HG03342 (cell line): ENCODE data around the gene CRYBG1.

Experiments
- ATAC-seq: cut with Tn5 transposase; IDR thresholded peaks from one replicate; pipeline ENCODE4 v1.9.1; 2021; ENCODE audit warnings: mild to moderate bottlenecking, moderate library complexity; ENCODE audit not compliant: unreplicated experiment

CRYBG1 gene

GRCh38 chr6:106456756-106457155, 96.2 kb downstream of the CRYBG1 start:
- no peak for ATAC-seq

GRCh38 chr6:106458021-106458986, 97.8 kb downstream of the CRYBG1 start:
- no peak for ATAC-seq

GRCh38 chr6:106460481-106460880, 100.0 kb downstream of the CRYBG1 start:
- ATAC-seq = no peak

- ATAC-seq = no peak
Observed at GRCh38 chr6:106461084-106461483, 100.6 kb downstream of the CRYBG1 start.

- ATAC-seq = no peak
Observed at GRCh38 chr6:106462923-106463557, 102.5 kb downstream of the CRYBG1 start.

- ATAC-seq = no peak
Observed at GRCh38 chr6:106466211-106466610, 105.7 kb downstream of the CRYBG1 start.

- ATAC-seq = no peak
Observed at GRCh38 chr6:106468935-106469334, 108.4 kb downstream of the CRYBG1 start.

- ATAC-seq = no peak
Observed at GRCh38 chr6:106469882-106470281, 109.4 kb downstream of the CRYBG1 start.

GRCh38 chr6:106470316-106470715, 109.8 kb downstream of the CRYBG1 start:
- ATAC-seq = no peak

- no peak for ATAC-seq
Observed at GRCh38 chr6:106470811-106471210, 110.3 kb downstream of the CRYBG1 start.

- ATAC-seq = no peak
Observed at GRCh38 chr6:106473812-106474211, 113.3 kb downstream of the CRYBG1 start.

GRCh38 chr6:106474466-106474865, 113.9 kb downstream of the CRYBG1 start:
- ATAC-seq = no peak

GRCh38 chr6:106475284-106475683, 114.8 kb downstream of the CRYBG1 start:
- no peak for ATAC-seq

GRCh38 chr6:106476331-106477105, 116.0 kb downstream of the CRYBG1 start:
- no peak for ATAC-seq

- ATAC-seq = no peak
Observed at GRCh38 chr6:106477146-106477545, 116.6 kb downstream of the CRYBG1 start.

GRCh38 chr6:106477790-106478189, 117.3 kb downstream of the CRYBG1 start:
- ATAC-seq = no peak

GRCh38 chr6:106486236-106486635, 125.7 kb downstream of the CRYBG1 start:
- no peak for ATAC-seq

GRCh38 chr6:106488494-106489370, 128.2 kb downstream of the CRYBG1 start:
- no peak for ATAC-seq

- ATAC-seq = no peak
Observed at GRCh38 chr6:106490030-106490429, 129.5 kb downstream of the CRYBG1 start.

GRCh38 chr6:106490436-106490835, 129.9 kb downstream of the CRYBG1 start:
- ATAC-seq = no peak
